Measurements from ENCODE around the gene ZNF385A.

GRCh38 chr12:54379398-54380201 lies 4.9 kb downstream of the ZNF385A start:
- TF ChIP-seq EZH2 (IDR thresholded peaks at IDR 0.05; ENCODE audit: borderline replicate concordance, low read depth, low read length, severe bottlenecking) (no peak), CTCF (IDR thresholded peaks at IDR 0.05; ENCODE audit: borderline replicate concordance, extremely low read depth, low read length, poor library complexity, severe bottlenecking) (peak; percentile 100)

Data from DND-41 (cell line).